Activated naive CD4-positive, alpha-beta T cell (primary cell): ENCODE results near the gene DEPP1.
"Not testable (repeated sequence)": the region's sequence is repeated elsewhere in the genome, so short reads cannot be mapped to it uniquely, and the experiment has no call there.

ENCODE experiments used
- DNase-seq, 4 experiments: peaks; one replicate each; lab custom pipeline; 2025; lab: John Stamatoyannopoulos, UW

Gene DEPP1, protein sequence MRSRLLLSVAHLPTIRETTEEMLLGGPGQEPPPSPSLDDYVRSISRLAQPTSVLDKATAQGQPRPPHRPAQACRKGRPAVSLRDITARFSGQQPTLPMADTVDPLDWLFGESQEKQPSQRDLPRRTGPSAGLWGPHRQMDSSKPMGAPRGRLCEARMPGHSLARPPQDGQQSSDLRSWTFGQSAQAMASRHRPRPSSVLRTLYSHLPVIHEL

GRCh38 chr10:44978570-44979280, at the start of gene DEPP1:
DEPP1 (minus strand) TSS chr10:44978809; CDS start chr10:44978030, 779 bp downstream.
- no peak for DNase-seq

DNA sequence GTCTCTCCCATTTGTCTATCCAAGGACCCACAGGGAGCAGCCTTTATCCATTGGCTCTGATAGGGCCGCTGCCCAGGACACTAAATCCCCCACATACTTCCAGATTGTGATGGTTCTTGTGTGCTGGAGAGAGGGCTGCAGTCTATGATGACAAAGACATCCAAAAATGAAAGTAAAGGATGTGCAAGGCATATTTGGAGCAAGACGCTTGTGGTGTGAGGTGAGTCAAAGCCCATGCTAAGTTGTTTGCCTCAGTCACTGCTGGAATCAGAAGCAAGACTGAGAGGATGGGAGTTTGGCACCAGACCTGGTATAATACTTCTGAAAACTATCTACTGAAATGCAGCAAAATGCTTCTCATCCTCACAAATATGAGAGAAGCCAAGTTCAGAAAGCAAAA, 44.8 kb upstream of the DEPP1 start:
- no peak for DNase-seq

DNA sequence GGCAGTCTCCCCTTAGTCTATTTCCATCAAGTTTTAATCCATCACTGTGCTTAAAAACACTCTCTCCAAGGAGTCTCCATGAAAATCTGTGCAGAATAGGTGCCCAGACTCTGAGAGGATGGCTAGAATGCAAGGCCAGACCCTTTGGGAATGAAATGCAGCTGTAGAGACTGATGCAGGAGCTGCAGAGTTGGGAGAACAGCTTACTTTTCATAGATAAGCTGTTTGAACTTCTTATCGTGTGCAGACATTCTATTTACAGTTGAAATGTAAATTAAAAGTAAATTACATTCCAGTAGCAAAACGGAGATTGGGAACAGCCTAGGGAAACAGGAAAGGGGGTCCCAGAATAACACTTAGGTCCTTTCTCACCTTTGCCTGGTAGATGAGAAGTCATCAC, 37.0 kb upstream of the DEPP1 start:
- DNase-seq, result no peak

DNA sequence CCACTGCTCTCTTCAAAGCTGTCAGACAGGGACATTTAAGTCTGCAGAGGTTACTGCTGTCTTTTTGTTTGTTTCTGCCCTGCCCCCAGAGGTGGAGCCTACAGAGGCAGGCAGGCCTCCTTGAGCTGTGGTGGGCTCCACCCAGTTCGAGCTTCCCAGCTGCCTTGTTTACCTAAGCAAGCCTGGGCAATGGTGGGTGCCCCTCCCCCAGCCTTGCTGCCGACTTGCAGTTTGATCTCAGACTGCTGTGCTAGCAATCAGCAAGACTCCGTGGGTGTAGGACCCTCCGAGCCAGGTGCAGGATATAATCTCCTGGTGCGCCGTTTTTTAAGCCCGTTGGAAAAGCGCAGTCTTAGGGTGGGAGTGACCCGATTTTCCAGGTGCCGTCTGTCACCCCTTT, 35.9 kb upstream of the DEPP1 start:
- not testable (repeated sequence) for DNase-seq

GRCh38 chr10:45008524-45009161, 30.0 kb upstream of the DEPP1 start:
- no peak for DNase-seq

DNA sequence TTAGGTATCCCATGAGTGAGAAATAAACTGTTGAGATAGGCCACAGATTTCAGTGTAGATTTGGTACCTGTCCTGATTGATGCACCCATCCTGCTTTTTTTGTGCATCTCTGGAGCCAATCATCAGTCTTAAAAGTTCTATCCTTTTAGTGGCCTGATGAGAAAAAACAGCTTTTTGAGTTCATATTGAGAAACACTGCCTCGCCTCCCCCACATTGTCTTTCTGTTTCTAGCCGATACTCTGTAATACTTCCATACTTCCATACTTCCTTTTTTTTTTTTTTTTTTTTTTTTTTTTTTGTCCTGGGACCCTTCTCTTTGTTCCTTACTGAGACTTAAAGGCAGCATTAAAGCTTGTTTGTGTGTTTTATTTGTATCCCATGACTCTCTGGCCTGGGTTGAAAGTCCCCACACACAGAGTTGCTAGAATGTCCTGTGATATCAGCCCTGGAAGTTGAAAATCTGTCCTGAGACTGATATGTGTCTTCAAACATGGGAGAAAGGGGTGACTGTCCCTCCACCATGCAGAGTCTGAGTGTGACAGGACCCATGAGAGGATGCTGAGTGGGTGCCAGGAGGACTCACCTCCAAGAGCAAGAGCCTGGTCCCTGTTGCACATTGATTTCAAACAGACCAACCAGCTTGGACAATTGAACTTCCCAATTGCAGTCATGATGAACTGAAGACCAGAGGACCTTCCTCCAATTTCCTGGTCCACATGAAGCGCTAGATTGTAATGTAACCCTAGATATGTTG, 27.8 kb upstream of the DEPP1 start:
- DNase-seq, result no peak

DNA sequence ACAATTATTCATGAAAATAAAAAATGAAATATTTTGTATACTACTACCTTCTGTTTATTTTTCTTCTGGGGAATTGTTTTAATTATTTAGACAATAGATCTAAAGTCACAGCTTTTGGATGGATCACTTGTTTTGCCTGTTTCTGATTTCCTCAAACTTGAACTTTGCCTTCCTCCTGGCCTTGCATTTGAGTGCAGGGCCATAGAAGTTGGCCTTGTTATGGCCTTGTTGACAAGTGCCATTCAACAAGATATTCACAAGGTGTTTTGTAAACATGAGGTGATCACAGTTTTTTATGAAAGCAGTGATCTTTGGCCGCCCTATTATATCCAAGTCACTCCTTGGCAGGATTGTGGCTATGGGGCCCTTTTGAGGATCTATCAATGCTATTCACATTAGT, 26.7 kb upstream of the DEPP1 start:
- no peak for DNase-seq

DNA sequence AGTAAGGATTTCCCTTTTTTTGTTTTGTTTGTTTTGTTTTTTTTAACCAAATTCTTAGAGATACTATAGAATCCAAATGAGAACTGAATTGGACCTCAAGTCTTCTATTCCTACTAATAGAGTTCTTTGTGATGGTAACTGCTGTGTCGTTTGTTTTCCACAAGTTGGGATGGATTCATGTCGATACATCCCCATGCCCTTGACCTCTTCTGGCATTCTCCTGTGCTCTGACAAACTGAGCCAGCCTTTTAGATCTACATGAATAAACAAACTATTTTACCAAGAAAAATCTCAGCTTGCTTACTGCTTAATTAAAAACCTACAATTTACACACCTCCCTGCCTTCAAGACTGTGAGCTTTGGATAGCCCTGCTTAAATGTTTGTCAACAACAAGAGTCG, 26.1 kb upstream of the DEPP1 start:
- DNase-seq, result no peak

- no peak for DNase-seq
These were observed 24.9 kb upstream of the DEPP1 start for GRCh38 chr10:45003432-45004000.

GRCh38 chr10:45001381-45002148, 23.0 kb upstream of the DEPP1 start:
- DNase-seq, result peak in 2 of 4 experiments; percentile 13 to 24

GRCh38 chr10:45000752-45001380, 22.3 kb upstream of the DEPP1 start, which contains the start of gene ZNF22:
ZNF22 (plus strand) TSS chr10:45000923; CDS start chr10:45003369, 2,446 bp downstream.
- peak; percentile 22 to 70 (median 42) for DNase-seq

- no peak for DNase-seq
These were observed 21.6 kb upstream of the DEPP1 start for GRCh38 chr10:45000138-45000751.

- DNase-seq, result no peak
These were observed 19.6 kb upstream of the DEPP1 start for GRCh38 chr10:44998146-44998631.

DNA sequence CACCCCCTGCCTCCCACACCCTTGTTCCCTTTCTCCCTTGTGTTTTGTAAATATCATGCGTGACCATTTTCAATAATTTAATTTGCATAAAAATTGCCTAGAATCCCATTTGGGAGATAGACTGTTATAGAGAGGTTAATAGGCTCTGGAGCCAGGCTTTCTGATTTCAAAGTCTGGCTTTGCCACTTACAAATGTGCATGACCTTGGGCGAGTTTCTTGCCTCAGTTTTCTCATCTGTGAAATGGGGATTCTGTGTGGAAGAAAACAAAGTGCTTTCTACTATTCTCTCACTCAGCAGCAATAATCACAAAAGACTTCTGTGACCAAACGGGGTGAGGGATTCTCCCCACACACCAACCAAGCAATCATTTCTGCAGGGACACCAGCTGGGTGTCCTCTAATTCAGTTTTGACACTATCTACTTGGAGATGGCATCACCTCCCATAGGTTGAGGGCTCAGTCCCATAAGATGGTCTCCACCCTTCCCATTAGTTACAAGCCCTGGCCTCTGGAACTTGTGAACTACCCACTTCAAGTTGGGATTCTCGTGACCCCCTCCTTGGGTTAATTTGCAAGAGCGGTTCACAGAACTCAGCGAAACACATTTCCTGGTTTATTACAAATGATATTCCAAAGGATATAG, 18.6 kb upstream of the DEPP1 start:
- no peak for DNase-seq

DNA sequence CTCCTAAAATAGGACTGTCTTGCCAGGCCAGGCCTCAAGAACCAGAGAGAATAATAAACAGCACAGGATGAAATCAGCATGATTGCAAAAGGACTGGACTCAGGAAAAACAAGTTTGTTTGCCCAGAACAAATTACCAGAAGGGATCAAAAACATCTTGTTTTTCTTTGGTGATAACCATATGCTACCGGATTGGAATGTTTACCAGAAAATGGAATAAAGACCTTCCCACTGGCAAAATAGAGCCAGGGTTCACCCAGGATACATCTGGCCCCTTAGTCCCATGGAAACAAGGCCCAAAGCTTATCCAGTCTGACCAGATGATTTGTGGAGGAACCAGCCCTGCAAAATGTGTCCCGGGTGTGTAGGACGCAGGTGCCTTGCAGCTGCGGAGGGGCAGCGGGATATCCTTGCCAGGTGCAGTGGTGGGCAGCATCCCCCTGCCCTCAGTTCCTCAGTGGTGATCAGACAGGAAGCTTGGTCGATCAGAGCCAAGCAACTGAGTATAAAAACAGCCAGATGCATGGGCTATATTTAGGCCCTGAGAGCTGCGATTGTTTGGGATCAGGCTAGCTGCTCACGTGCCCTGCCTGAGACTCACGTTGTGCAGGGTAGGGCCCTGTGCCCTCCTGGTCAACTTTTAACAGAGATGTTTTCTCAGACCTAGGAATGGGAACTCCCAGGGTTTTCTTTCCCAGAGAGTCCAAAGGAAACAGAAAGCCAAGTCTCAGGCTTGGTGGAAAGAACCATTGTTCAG, 17.5 kb upstream of the DEPP1 start:
- no peak for DNase-seq

DNA sequence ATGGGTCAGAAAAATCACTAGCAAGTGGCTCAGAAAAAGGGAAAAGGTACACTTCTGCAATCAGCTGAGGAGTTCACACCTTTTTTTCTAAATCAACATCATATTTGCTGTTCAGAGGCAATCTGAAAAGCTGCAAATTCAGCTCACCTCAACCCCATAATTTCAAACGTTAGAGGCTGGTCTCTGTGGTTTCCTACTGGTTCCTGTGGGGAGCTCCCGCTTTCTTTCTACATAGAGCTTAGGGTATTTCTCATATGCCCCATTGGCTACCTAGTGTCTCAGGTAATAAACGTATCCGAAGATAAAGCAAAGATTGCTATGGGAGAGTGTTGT, 16.9 kb upstream of the DEPP1 start:
- no peak for DNase-seq

DNA sequence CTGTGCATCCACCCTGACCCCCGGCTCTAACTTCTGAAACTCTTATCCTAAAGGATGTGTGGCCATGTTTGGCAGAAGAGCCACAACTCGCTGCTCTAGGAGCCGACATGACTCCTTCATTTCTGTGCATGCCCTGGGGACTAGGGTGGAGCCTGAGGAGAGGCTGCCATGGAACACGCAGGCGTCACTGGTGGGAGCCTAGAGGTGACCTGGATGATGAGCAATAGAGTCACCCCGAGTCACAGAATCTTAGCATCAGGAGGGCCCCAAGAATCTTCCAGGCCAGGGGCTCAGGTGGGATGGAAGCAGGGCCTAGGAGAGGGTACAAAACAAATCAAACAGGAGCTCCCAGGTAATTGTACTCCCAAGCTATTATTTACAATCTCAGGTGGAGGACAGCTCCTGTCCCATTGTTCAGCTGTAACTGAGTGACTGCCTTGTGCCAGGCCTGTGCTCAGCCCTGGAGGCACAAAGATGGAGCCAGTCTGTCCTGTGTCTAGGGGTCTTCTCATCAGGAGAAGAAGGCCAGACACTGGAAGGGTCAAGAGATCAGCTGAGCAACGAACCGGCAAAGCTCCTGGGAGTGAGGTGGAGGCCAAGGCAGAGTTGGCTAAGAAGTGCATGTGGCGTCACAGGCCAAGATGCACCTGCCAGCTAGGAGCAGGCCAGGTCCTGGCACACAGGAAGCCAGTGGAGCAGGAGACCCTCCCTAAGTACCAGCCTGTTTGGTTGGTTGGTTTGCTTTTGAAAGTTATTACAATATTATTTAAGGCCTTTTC, 16.3 kb upstream of the DEPP1 start:
- no peak for DNase-seq
